Mesendoderm (in vitro differentiated cells): Measurements from ENCODE around the gene BRWD1.

Experiments
- DNase-seq: peaks from one replicate; pipeline ENCODE4 v3.0.0; 2013
- H2AK5ac ChIP-seq: 2 replicates; pipeline ENCODE4 v1.6.1; 2013; ENCODE audit warnings: low read length, inconsistent platforms
- H2BK120ac ChIP-seq: 2 replicates; pipeline ENCODE4 v1.6.1; 2013; ENCODE audit warnings: low read depth, mild to moderate bottlenecking, low read length, moderate library complexity, mixed read lengths
- H2BK15ac ChIP-seq: replicated peaks from 2 replicates; pipeline ENCODE4 v1.6.1; 2013; ENCODE audit warnings: low read depth, mild to moderate bottlenecking, moderate library complexity
- H2BK5ac ChIP-seq: 2 replicates; pipeline ENCODE4 v1.6.1; 2013; ENCODE audit warnings: low read length, inconsistent platforms
- H3K18ac ChIP-seq: 2 replicates; pipeline ENCODE4 v1.6.1; 2013; ENCODE audit warnings: mild to moderate bottlenecking, low read length, mixed read lengths
- H3K23ac ChIP-seq: one replicate; pipeline ENCODE4 v1.6.1; 2013; ENCODE audit warnings: low read length
- H3K27ac ChIP-seq: 2 replicates; pipeline ENCODE4 v1.5.1; 2013; ENCODE audit warnings: low read depth, mild to moderate bottlenecking, inconsistent platforms, low read length, moderate library complexity
- H3K27me3 ChIP-seq: 2 replicates; pipeline ENCODE4 v1.6.1; 2013; ENCODE audit warnings: low read length, control low read depth, mild to moderate bottlenecking, inconsistent platforms; ENCODE audit not compliant: insufficient read depth, poor library complexity
- H3K36me3 ChIP-seq: 2 replicates; pipeline ENCODE4 v1.6.1; 2013; ENCODE audit warnings: low read length, inconsistent platforms; ENCODE audit not compliant: control insufficient read depth, insufficient read depth
- H3K4ac ChIP-seq: one replicate; pipeline ENCODE4 v1.6.1; 2013; ENCODE audit warnings: low read depth, mild to moderate bottlenecking, low read length, moderate library complexity
- H3K4me1 ChIP-seq: 2 replicates; pipeline ENCODE4 v1.6.1; 2013; ENCODE audit warnings: low read depth, low read length, inconsistent platforms; ENCODE audit not compliant: control insufficient read depth
- H3K4me2 ChIP-seq: 2 replicates; pipeline ENCODE4 v1.6.1; 2013; ENCODE audit warnings: low read length
- H3K4me3 ChIP-seq: 2 replicates; pipeline ENCODE4 v1.5.1; 2013; ENCODE audit warnings: mild to moderate bottlenecking, low read length
- H3K56ac ChIP-seq: one replicate; pipeline ENCODE4 v1.6.1; 2013; ENCODE audit warnings: low read length
- H3K79me1 ChIP-seq: 2 replicates; pipeline ENCODE4 v1.6.1; 2013; ENCODE audit warnings: low read length, inconsistent platforms
- H3K79me2 ChIP-seq: 2 replicates; pipeline ENCODE4 v1.6.1; 2013; ENCODE audit warnings: mild to moderate bottlenecking, low read length; ENCODE audit not compliant: control insufficient read depth, insufficient read depth
- H3K9ac ChIP-seq: 2 replicates; pipeline ENCODE4 v1.6.1; 2013; ENCODE audit warnings: low read length, inconsistent platforms
- H4K5ac ChIP-seq: one replicate; pipeline ENCODE4 v1.6.1; 2013; ENCODE audit warnings: low read length
- H4K8ac ChIP-seq: one replicate; pipeline ENCODE4 v1.6.1; 2013; ENCODE audit warnings: low read depth, mild to moderate bottlenecking, control low read depth, low read length, moderate library complexity
- WGBS: extraction: QIAGEN DNeasy Blood & Tissue Kit; methylation state at CpG from one replicate; pipeline ENCODE4 v1.1.7; 2013; ENCODE audit warnings: low lambda C conversion rate, missing lambda C conversion rate; ENCODE audit not compliant: insufficient coverage; ENCODE audit errors: extremely low coverage; 5-methylcytosine and 5-hydroxymethylcytosine counted together

Gene BRWD1

DNA sequence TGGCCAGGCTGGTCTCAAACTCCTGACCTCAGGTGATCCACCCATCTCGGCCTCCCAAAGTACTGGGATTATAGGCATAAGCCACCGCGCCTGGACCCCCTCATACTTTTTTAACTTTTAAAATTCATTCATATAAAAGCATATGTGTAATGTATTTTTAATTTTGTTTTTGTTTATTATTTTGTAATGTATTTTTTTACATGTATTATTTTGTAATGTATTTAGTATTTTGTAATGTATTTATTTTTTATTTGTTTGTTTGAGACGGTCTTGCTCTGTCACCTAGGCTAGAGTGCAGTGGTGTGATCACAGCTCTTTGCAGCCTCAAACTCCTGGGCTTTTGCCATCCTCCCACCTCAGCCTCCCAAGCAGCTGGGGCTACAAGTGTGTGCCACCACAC, 12.0 kb upstream of the BRWD1 start:
- WGBS, result 100% methylated on average over 1 of the region's 4 CpGs
- H4K8ac ChIP-seq, result no peak overlapping the region
- H3K18ac ChIP-seq, result no peak overlapping the region

DNA sequence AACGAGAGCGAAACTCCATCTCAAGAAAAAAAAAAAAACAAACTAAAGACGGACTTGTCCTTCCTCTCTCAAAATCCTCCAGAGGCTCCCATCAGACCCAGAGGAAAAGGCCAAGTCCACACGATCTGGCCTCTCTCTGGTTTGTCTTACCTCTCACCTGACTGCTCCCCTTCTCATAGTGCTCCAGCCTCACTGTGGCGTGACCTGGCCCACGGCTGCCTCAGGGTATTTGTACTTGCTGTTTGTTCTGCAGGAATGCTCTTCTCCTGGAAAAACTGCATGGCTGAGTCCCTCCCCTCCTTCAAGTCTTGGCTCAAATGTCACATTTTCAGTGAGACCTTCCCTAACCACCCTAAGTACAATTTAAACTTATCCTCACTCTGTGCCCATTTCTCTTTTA, 8.0 kb upstream of the BRWD1 start:
- WGBS, result no CpG with 5 or more reads among the region's 6 CpGs
- Histone ChIP-seq H3K4me1 (no peaks in the 10 kb centered on the region), H3K27ac (no peak overlapping the region)

More for the DNA sequence above, 12.0 kb upstream of the BRWD1 start:
- no peaks in the 10 kb centered on the region for H3K36me3 ChIP-seq
- H2AK5ac ChIP-seq, result no peak overlapping the region
- H4K5ac ChIP-seq, result no peak overlapping the region
- H3K56ac ChIP-seq, result no peak overlapping the region
- H3K4me1 ChIP-seq, result no peaks in the 10 kb centered on the region
- no peak overlapping the region for H3K23ac ChIP-seq
- DNase-seq, result no peak
- H3K27me3 ChIP-seq, result no peaks in the 10 kb centered on the region
- H2BK15ac ChIP-seq, result no peak overlapping the region
- no peak overlapping the region for H3K4me3 ChIP-seq
- no peak overlapping the region for H3K9ac ChIP-seq
- no peak overlapping the region for H3K4ac ChIP-seq
- no peaks in the 10 kb centered on the region for H3K79me2 ChIP-seq
- no peaks in the 10 kb centered on the region for H3K79me1 ChIP-seq
- H3K27ac ChIP-seq, result no peak overlapping the region
- H3K4me2 ChIP-seq, result no peak overlapping the region
- no peak overlapping the region for H2BK5ac ChIP-seq
- no peak overlapping the region for H2BK120ac ChIP-seq

DNA sequence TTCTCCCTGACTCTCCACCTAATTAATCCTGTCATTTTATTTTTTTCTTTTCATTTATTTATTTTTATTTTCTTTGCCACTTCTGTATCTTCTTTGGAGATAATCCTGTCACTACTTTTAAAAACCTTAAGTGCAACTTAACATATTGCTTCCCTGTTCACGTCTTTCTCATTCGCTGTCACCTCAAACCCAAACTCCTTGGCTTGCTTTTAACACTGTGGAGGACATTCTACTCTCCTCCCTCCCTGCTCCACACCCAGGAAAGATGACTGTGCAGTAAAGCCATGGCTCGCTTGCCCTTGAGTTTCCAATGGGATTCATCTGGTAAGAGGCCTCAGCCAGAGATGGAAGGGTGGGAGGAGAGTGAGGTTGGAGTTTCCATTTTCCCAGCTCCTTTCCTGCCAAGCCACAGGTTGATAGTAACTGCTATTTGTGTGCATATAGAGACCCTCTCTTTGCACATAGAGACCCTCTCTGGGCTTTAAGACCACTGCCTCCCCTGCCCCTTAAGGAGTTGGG, 6.4 kb upstream of the BRWD1 start:
- Histone ChIP-seq H3K4me1 (no peaks in the 10 kb centered on the region), H2BK15ac (no peak overlapping the region), H3K79me2 (no peaks in the 10 kb centered on the region), H3K23ac (no peak overlapping the region), H4K8ac (no peak overlapping the region), H3K18ac (no peak overlapping the region), H3K4ac (no peak overlapping the region), H2BK5ac (no peak overlapping the region), H3K56ac (no peak overlapping the region), H2BK120ac (no peak overlapping the region), H4K5ac (no peak overlapping the region), H2AK5ac (no peak overlapping the region), H3K4me3 (no peak overlapping the region), H3K4me2 (no peak overlapping the region), H3K36me3 (no peaks in the 10 kb centered on the region), H3K27me3 (no peaks in the 10 kb centered on the region), H3K9ac (no peak overlapping the region), H3K79me1 (no peaks in the 10 kb centered on the region), H3K27ac (no peak overlapping the region)
- no peak for DNase-seq
- WGBS, result no CpG with 5 or more reads among the region's 3 CpGs

More for the DNA sequence above, 8.0 kb upstream of the BRWD1 start:
- Histone ChIP-seq H2BK5ac (no peak overlapping the region), H3K79me1 (no peaks in the 10 kb centered on the region), H3K9ac (no peak overlapping the region), H4K8ac (no peak overlapping the region), H3K4me3 (no peak overlapping the region), H3K36me3 (no peaks in the 10 kb centered on the region), H3K79me2 (no peaks in the 10 kb centered on the region), H3K23ac (peak overlapping the region; percentile 85), H3K4me2 (no peak overlapping the region), H3K27me3 (no peaks in the 10 kb centered on the region), H2BK120ac (no peak overlapping the region), H2BK15ac (no peak overlapping the region), H4K5ac (no peak overlapping the region), H3K18ac (no peak overlapping the region), H3K56ac (no peak overlapping the region), H2AK5ac (no peak overlapping the region), H3K4ac (no peak overlapping the region)
- DNase-seq, result peak; percentile 30

DNA sequence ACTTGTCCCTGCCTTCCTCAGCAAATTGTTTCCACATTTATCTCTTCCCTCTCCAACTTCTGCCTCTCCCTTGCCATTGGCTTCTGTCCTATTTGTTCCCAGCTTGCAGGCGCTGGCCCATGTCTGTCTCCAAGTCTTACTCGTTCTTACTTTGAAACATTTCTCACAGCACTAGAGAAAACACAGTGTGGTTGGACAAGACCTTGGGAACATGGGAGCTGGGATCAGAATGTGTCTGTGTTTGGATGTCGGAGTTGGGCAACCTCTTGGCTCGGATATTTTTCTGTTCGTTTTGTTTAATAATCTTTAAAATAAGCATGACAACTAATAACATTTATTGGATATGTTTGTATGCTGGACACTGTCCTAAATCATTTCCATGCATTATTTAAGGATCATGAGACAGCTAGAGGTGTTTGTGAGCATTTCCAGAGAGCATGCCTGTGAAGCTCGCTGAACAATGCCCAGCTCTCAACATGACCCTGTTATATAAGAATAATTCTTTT, 5.9 kb upstream of the BRWD1 start:
- H4K5ac ChIP-seq, result no peak overlapping the region
- no peak overlapping the region for H3K23ac ChIP-seq
- no peak for DNase-seq
- peaks cover 4% of the 10 kb centered on the region for H3K4me1 ChIP-seq
- H3K79me2 ChIP-seq, result peaks cover 2% of the 10 kb centered on the region
- H2BK5ac ChIP-seq, result no peak overlapping the region
- H2BK120ac ChIP-seq, result no peak overlapping the region
- no peak overlapping the region for H3K4ac ChIP-seq
- no peaks in the 10 kb centered on the region for H3K36me3 ChIP-seq
- H3K56ac ChIP-seq, result no peak overlapping the region
- WGBS, result no CpG with 5 or more reads among the region's 6 CpGs
- no peak overlapping the region for H2BK15ac ChIP-seq
- H3K18ac ChIP-seq, result no peak overlapping the region
- peaks cover 3% of the 10 kb centered on the region for H3K79me1 ChIP-seq
- H3K27ac ChIP-seq, result no peak overlapping the region
- no peak overlapping the region for H3K4me2 ChIP-seq
- H3K9ac ChIP-seq, result no peak overlapping the region
- no peaks in the 10 kb centered on the region for H3K27me3 ChIP-seq
- no peak overlapping the region for H2AK5ac ChIP-seq
- H3K4me3 ChIP-seq, result no peak overlapping the region
- H4K8ac ChIP-seq, result no peak overlapping the region

DNA sequence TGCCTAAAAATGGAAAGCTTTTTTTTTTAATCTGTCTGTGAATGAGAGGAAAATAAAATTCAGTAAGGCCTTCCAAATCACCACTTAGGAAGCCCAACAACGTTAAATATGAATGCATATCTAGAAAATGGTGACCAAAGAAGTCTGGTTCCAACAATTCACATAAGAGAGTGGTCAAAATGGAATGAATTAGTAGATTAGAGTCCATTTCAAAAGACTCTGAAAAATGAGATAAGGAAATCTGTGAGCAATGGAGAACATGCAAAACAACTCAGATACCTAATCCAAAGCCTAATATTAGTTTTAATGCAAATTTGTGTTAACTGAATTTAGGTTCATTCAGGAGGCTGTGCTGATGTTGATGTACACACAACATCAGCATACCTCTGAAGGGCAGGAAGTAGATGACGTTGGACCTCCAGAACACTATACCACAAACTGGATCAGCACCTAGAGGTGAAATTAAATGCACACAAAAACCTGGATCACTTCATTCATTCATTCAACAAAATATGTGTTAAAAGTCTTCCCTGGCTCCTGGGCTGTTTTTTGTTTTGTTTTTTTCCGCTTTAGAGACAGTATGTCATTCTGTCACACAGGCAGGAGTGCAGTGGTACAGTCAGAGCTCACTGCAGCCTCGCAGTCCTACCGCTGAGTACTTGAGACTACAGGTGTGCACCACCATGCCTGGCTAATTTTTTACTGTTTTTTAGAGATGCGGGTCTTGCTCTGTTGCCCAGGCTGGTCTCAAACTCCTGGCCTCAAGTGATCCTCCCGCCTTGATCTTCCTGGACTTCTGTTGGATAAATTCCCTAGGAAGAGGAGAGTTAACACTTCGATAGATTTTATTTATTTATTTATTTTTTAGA, 4.9 kb upstream of the BRWD1 start:
- H2BK120ac ChIP-seq, result no peak overlapping the region
- H3K4me3 ChIP-seq, result no peak overlapping the region
- H3K4me2 ChIP-seq, result no peak overlapping the region
- no peak overlapping the region for H3K56ac ChIP-seq
- no peak overlapping the region for H4K5ac ChIP-seq
- DNase-seq, result no peak
- no peak overlapping the region for H3K4ac ChIP-seq
- H3K9ac ChIP-seq, result no peak overlapping the region
- no peak overlapping the region for H3K27ac ChIP-seq
- H3K23ac ChIP-seq, result no peak overlapping the region
- H2BK5ac ChIP-seq, result no peak overlapping the region
- no peaks in the 10 kb centered on the region for H3K36me3 ChIP-seq
- no peak overlapping the region for H4K8ac ChIP-seq
- H3K18ac ChIP-seq, result no peak overlapping the region
- H3K79me2 ChIP-seq, result peaks cover 2% of the 10 kb centered on the region
- no peak overlapping the region for H2AK5ac ChIP-seq
- WGBS, result no CpG with 5 or more reads among the region's 8 CpGs
- H3K79me1 ChIP-seq, result peaks cover 3% of the 10 kb centered on the region
- H3K4me1 ChIP-seq, result peaks cover 4% of the 10 kb centered on the region
- no peak overlapping the region for H2BK15ac ChIP-seq
- H3K27me3 ChIP-seq, result no peaks in the 10 kb centered on the region
